HEK293T (cell line): ENCODE measurements around the gene PIAS4.
A peak's percentile ranks its signal among the peaks of the same experiment; 100 is the strongest.
"Not testable (repeated sequence)": the region's sequence is repeated elsewhere in the genome, so short reads cannot be mapped to it uniquely, and the experiment has no call there.

Experiments
- CTCF ChIA-PET: fragments of 350-600 bp; formaldehyde crosslinking; extraction: SDS; loops from one replicate; lab custom pipeline; 2021; ENCODE audit warnings: antibody characterized with exemption, inconsistent platforms; lab: Yijun Ruan, JAX
- POLR2A ChIA-PET: fragments of 350-600 bp; formaldehyde crosslinking; extraction: SDS; loops from one replicate; lab custom pipeline; 2020; ENCODE audit warnings: antibody characterized with exemption, inconsistent platforms; lab: Yijun Ruan, JAX
- DNase-seq: peaks from one replicate; pipeline ENCODE4 v3.0.0; 2012; ENCODE audit warnings: mixed read lengths; ENCODE audit errors: extremely low spot score
- ARNT ChIP-seq: fragments of 450-650 bp; IDR thresholded peaks from 2 replicates; pipeline ENCODE4 v1.6.1; 2017; ENCODE audit warnings: mild to moderate bottlenecking
- BHLHE40 ChIP-seq: fragments of 450-650 bp; IDR thresholded peaks from 2 replicates; pipeline ENCODE4 v1.6.1; 2016; ENCODE audit warnings: mild to moderate bottlenecking, moderate library complexity, borderline replicate concordance
- CTBP1 ChIP-seq: fragments of 450-650 bp; IDR thresholded peaks from 2 replicates; pipeline ENCODE4 v1.6.1; 2016; ENCODE audit warnings: borderline replicate concordance
- ELF4 ChIP-seq: fragments of 450-650 bp; IDR thresholded peaks from 2 replicates; pipeline ENCODE4 v1.6.1; 2017; ENCODE audit warnings: antibody characterized with exemption
- FOXA1 ChIP-seq: fragments of 450-650 bp; IDR thresholded peaks from 2 replicates; pipeline ENCODE4 v1.6.1; 2016; ENCODE audit warnings: mild to moderate bottlenecking
- FOXK2 ChIP-seq: fragments of 450-650 bp; IDR thresholded peaks from 2 replicates; pipeline ENCODE4 v1.6.1; 2016; ENCODE audit warnings: mild to moderate bottlenecking
- FOXM1 ChIP-seq: fragments of 450-650 bp; IDR thresholded peaks from 2 replicates; pipeline ENCODE4 v1.6.1; 2017; ENCODE audit warnings: mild to moderate bottlenecking, borderline replicate concordance
- HDGF ChIP-seq: fragments of 450-650 bp; IDR thresholded peaks from 2 replicates; pipeline ENCODE4 v1.6.1; 2017; ENCODE audit warnings: antibody characterized with exemption, borderline replicate concordance
- L3MBTL2 ChIP-seq: fragments of 450-650 bp; conservative IDR thresholded peaks from 2 replicates; pipeline ENCODE4 v1.6.1; 2016; ENCODE audit warnings: mild to moderate bottlenecking
- LEF1 ChIP-seq: fragments of 450-650 bp; IDR thresholded peaks from 2 replicates; pipeline ENCODE4 v1.6.1; 2017; ENCODE audit warnings: mild to moderate bottlenecking, borderline replicate concordance
- NFRKB ChIP-seq: fragments of 450-650 bp; IDR thresholded peaks from 2 replicates; pipeline ENCODE4 v1.6.1; 2016; ENCODE audit warnings: mild to moderate bottlenecking, moderate library complexity
- PKNOX1 ChIP-seq: fragments of 450-650 bp; IDR thresholded peaks from 2 replicates; pipeline ENCODE4 v1.6.1; 2016
- SP1 ChIP-seq: fragments of 450-650 bp; IDR thresholded peaks from 2 replicates; pipeline ENCODE4 v1.6.1; 2017
- SUZ12 ChIP-seq: fragments of 450-650 bp; IDR thresholded peaks from 2 replicates; pipeline ENCODE4 v1.6.1; 2016; ENCODE audit warnings: mild to moderate bottlenecking
- TARDBP ChIP-seq: fragments of 450-650 bp; IDR thresholded peaks from 2 replicates; pipeline ENCODE4 v1.6.1; 2016
- ZNF384 ChIP-seq: fragments of 450-650 bp; IDR thresholded peaks from 2 replicates; pipeline ENCODE4 v1.6.1; 2016

The PIAS4 gene

GRCh38 chr19:3985643-3986259, 21.8 kb upstream of the PIAS4 start:
- no peak for DNase-seq
- ChIA-PET POLR2A (interaction anchor here (0.6 to 4.2 kb wide), 31 partner anchors 9 to 223 kb away, joined by 3 to 39 read pairs (median 5); partner anchors contain the start of genes DAPK3, MRPL54, NMRK2 and PIAS4), CTCF (interaction anchor here (0.6 to 1.5 kb wide), 6 partner anchors 13 to 216 kb away, joined by 3 to 5 read pairs (median 3); no protein-coding TSS in a partner anchor)
- no peak for TF ChIP-seq ARNT
- no peak for TF ChIP-seq ZNF384
- TF ChIP-seq CTBP1, result no peak
- no peak for TF ChIP-seq L3MBTL2
- no peak for TF ChIP-seq TARDBP
- TF ChIP-seq NFRKB, result no peak
- no peak for TF ChIP-seq FOXM1
- TF ChIP-seq ELF4, result no peak
- TF ChIP-seq SUZ12, result no peak
- TF ChIP-seq FOXA1, result no peak
- TF ChIP-seq BHLHE40, result no peak
- TF ChIP-seq SP1, result no peak
- no peak for TF ChIP-seq PKNOX1
- TF ChIP-seq FOXK2, result no peak
- no peak for TF ChIP-seq HDGF

GRCh38 chr19:3986260-3987041, 21.1 kb upstream of the PIAS4 start:
- DNase-seq, result peak; percentile 33
- ChIA-PET POLR2A (interaction anchor here (0.8 to 4.2 kb wide), 11 partner anchors 10 to 224 kb away, joined by 3 to 39 read pairs (median 7); partner anchors contain the start of genes DAPK3, MRPL54 and PIAS4), CTCF (interaction anchor here (1.0 to 1.5 kb wide), 4 partner anchors 14 to 216 kb away, joined by 3 to 4 read pairs (median 3); no protein-coding TSS in a partner anchor)
- TF ChIP-seq TARDBP (no peak), SP1 (no peak), HDGF (no peak), ZNF384 (no peak), FOXA1 (no peak), PKNOX1 (no peak), CTBP1 (no peak), NFRKB (no peak), ELF4 (no peak), FOXM1 (no peak), FOXK2 (no peak), L3MBTL2 (no peak), SUZ12 (no peak), BHLHE40 (no peak), LEF1 (no peak; the same call in 1 of the 2 replicates), ARNT (no peak)

- TF ChIP-seq ZNF384 (peak; percentile 100), L3MBTL2 (no peak)
- CTCF ChIA-PET, result interaction anchor here (0.6 to 1.8 kb wide), 12 partner anchors 8 to 878 kb away, joined by 3 to 8 read pairs (median 4); partner anchors contain the start of genes DAPK3 and MRPL54
- POLR2A ChIA-PET, result interaction anchor here (0.6 to 1.8 kb wide), 6 partner anchors 9 to 78 kb away, joined by 3 to 12 read pairs (median 6); partner anchors contain the start of gene PIAS4
- DNase-seq, result peak; percentile 83
Measured at GRCh38 chr19:3987619-3988371, 19.7 kb upstream of the PIAS4 start.

- TF ChIP-seq NFRKB (no peak), FOXK2 (no peak), BHLHE40 (no peak), L3MBTL2 (no peak), LEF1 (no peak), FOXM1 (no peak), ARNT (no peak), SUZ12 (no peak), TARDBP (no peak), SP1 (no peak), HDGF (no peak), ELF4 (no peak), ZNF384 (no peak), CTBP1 (no peak), FOXA1 (no peak)
- POLR2A ChIA-PET, result interaction anchor here (0.9 to 1.8 kb wide), 3 partner anchors 9 to 20 kb away, joined by 3 to 5 read pairs (median 3); partner anchors contain the start of genes DAPK3 and PIAS4
- CTCF ChIA-PET, result interaction anchor here (0.6 kb wide), 1 partner anchor 54 kb away, joined by 8 read pairs; no protein-coding TSS in a partner anchor
- DNase-seq, result no peak
Measured at GRCh38 chr19:3990815-3991117, 16.8 kb upstream of the PIAS4 start.

GRCh38 chr19:3995607-3996006, 11.9 kb upstream of the PIAS4 start:
- CTCF ChIA-PET, result interaction anchor here (1.0 kb wide), 1 partner anchor 8 kb away, joined by 3 read pairs; no protein-coding TSS in a partner anchor
- POLR2A ChIA-PET, result interaction anchor here (1.1 to 2.1 kb wide), 2 partner anchors 10 to 12 kb away, joined by 3 to 10 read pairs; partner anchors contain the start of genes EEF2 and PIAS4
- DNase-seq, result no peak
- no peak for TF ChIP-seq FOXK2
- no peak for TF ChIP-seq SUZ12
- TF ChIP-seq CTBP1, result no peak
- TF ChIP-seq HDGF, result no peak
- TF ChIP-seq LEF1, result no peak
- TF ChIP-seq BHLHE40, result no peak
- no peak for TF ChIP-seq ARNT
- no peak for TF ChIP-seq ELF4

- DNase-seq, POLR2A ChIA-PET, CTCF ChIA-PET: not testable (repeated sequence)
Measured at GRCh38 chr19:3998667-3999412, 8.7 kb upstream of the PIAS4 start.

- POLR2A ChIA-PET, CTCF ChIA-PET: not testable (repeated sequence)
Measured at GRCh38 chr19:4000798-4001197, 6.7 kb upstream of the PIAS4 start.

GRCh38 chr19:4005436-4005835, 2.1 kb upstream of the PIAS4 start:
- DNase-seq, CTCF ChIA-PET: not testable (repeated sequence)
- POLR2A ChIA-PET, result interaction anchor here (1.6 kb wide), 1 partner anchor 20 kb away, joined by 5 read pairs; the partner anchor contains the start of gene EEF2

More at GRCh38 chr19:4000798-4001197, 6.7 kb upstream of the PIAS4 start:
- DNase-seq, result not testable (repeated sequence)
